Stimulated activated CD4-positive, alpha-beta T cell treated with anti-CD3 and anti-CD28 coated beads, Interleukin-12 subunit alpha, Interleukin-12 subunit beta, amount 100 ng/mL, for 48 hours (primary cell): ENCODE data around the gene NDOR1.
"Not testable (repeated sequence)": the region's sequence is repeated elsewhere in the genome, so short reads cannot be mapped to it uniquely, and the experiment has no call there.

Source experiments
- DNase-seq, 3 donors: peaks; one replicate each; pipeline ENCODE4 v3.0.0-alpha.2; 2020; ENCODE audit warnings: low read depth in 2 of 3, low spot score in 1 of 3

Gene NDOR1

DNA sequence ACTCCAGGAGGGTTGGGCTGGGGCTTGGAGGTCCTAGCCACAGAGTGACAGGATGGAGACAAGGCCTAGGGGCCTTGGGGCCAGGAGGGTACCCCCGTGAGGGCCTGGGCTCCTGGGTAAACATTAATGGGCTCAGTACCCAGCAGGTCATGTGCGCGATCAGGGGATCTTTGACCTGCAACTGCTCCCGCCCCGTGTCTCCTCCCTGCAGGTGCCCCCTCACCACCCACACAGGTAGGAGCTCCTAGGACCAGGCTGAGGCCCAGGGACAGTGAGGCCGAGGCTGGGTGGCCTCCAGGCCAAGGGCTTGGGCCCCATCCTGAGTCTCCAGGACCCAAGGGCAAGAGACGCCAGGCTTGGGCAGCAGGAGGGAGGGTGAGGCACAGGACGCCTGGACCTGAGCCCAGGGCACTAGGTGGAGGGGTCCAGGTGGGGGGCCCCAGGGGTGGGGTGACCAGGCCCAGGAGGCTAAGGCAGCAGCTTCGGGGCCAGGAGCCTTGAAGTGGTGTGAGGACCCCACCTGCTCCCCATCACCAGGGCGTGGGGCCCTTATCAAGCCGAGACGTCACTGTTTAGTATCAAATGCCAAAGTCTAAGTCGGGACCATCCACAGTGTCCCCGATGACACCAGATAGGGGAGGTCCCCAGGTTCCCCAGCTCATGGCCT is 25.3 kb downstream of the NDOR1 start, which contains the start of gene SLC34A3:
Gene SLC34A3, plus strand, starts transcription at position 197 of the 667 bp plus-strand sequence. CDS start 802 bp downstream, outside the sequence.
- no peak for DNase-seq

DNA sequence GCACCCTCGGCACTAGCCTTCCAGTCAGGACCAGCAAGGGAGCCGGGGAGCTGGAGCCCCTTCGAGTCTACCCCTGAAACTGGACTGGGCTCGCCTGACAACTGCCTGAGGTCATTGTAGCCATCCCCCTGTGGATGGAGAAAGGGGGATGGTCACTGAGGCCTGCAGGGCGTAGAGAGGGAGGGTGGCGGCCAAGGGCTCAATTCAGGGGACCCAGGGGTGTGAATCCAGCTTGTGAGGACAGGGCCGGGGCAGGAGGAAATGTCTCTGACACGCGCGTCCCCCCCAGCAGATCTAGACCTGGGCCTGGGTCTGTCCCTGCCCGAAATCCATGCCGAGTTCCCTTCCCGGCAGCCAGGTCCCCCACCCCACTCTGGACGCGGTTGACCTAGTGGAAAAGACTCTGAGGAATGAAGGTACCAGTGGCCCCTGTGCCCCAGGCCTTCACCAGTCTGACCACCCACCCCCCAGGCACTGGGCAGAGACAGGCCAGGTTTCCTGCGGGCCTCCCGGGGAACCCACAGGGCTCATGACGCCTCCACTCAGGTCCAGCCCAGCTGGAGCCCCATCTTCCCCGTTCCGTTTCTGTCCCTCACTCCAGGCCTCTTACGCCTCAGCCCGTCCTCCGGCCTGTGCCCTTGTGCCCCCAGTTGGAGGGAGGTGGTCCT is 26.0 kb downstream of the NDOR1 start:
- no peak for DNase-seq

DNA sequence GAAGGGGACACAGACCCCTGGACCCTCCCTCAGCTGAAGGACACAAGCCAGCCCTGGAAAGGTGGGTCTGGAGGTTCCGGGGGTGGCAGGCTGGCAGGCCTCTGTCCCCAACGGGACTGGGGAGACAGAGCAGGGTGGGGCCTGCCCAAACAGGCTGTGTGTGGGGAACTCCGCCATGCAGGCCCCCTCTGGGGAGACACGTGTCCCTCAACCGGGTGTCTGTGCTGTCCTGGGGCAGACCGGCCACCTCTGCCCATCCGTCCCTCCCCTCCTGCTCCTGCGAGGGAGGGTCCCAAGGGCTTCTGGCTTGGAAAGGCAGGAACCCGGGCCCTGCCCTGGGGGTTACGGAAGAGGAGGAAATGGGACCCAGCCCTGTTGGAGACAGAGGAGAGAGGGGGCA is 26.6 kb downstream of the NDOR1 start:
- DNase-seq: no peak

DNA sequence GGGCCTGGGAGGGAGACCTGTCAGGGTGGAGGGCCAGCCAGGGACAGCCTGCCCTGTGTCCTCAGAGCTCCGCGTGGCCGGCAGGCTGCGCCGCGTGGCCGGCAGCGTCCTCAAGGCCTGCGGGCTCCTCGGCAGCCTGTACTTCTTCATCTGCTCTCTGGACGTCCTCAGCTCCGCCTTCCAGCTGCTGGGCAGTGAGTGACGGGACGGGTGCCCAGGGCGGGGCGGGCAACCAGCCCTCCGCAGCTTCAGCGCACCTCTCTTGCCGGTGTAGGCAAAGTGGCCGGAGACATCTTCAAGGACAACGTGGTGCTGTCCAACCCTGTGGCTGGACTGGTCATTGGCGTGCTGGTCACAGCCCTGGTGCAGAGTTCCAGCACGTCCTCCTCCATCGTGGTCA is 27.0 kb downstream of the NDOR1 start:
- DNase-seq: no peak

DNA sequence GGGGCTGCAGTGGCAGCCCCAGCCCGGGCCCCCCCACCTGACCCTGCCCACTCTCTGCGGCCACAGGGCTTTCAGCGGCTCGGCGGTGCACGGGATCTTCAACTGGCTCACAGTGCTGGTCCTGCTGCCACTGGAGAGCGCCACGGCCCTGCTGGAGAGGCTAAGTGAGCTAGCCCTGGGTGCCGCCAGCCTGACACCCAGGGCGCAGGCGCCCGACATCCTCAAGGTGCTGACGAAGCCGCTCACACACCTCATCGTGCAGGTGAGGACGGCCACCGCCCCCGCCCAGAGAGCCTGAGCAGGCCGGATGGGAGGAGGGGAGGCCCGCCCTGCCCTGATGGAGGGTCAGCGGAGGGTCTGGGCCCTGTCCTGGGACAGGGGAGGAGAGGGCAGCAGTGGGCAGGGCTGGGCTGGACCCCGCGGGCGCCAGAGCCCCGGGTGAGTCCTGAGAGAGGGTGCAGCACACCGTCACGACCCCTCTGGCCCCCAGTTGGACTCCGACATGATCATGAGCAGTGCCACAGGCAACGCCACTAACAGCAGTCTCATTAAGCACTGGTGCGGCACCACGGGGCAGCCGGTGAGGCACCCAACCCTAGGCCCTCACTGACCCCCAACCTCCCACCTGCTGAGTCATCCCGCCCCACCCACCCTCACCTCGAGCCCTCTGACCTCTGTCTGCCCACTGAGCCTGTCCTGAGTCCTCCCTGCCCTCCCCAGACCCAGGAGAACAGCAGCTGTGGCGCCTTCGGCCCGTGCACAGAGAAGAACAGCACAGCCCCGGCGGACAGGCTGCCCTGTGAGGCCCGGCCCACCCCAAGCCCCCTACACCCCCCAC is 27.9 kb downstream of the NDOR1 start:
- no peak for DNase-seq

DNA sequence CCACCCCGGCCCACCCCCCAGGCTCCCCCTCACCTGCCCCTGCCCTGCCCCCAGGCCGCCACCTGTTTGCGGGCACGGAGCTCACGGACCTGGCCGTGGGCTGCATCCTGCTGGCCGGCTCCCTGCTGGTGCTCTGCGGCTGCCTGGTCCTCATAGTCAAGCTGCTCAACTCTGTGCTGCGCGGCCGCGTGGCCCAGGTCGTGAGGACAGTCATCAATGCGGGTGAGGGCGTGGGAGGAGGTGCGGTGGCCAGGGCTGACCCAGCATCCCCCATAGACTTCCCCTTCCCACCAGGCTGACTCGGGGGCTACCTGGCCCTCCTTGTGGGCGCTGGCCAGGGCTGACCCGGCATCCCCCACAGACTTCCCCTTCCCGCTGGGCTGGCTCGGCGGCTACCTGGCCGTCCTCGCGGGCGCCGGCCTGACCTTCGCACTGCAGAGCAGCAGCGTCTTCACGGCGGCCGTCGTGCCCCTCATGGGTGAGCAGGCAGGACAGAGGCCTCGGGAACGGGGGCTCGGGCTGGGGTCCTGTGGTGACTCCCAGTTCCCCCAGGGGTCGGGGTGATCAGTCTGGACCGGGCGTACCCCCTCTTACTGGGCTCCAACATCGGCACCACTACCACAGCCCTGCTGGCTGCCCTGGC is 28.7 kb downstream of the NDOR1 start:
- no peak for DNase-seq

DNA sequence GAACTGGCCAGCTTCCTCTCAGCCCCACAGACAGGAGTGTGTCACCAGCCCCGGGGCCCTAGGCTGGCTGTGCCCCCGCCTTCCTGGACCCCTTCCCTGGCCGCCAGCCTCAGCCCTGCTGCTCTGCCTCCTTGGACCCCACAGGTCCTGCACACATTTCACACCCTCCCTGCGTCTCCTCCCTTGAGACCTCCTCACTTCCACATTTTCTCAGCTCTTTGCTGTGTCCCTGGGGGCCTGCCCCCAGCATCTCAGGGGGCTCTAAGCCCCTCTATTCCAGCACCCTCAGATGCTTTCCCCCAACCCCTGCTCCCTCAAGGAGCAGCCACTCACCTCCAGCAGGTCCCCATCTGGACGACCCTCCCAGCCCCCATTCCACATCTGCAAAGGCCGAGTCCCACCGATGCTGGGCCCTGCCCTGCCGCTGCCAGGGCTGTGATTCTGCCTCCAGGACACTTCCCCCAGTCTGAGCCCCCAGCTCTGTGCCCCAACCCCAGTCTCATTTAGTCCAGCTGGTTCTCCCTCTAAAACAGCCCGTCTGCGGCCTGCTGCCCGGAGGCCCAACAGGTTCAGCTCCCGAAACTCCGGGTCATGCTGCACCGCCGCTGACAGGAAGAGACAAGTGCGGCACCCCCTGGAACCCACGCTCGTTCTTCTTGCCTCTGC is 29.4 kb downstream of the NDOR1 start:
- no peak for DNase-seq

DNA sequence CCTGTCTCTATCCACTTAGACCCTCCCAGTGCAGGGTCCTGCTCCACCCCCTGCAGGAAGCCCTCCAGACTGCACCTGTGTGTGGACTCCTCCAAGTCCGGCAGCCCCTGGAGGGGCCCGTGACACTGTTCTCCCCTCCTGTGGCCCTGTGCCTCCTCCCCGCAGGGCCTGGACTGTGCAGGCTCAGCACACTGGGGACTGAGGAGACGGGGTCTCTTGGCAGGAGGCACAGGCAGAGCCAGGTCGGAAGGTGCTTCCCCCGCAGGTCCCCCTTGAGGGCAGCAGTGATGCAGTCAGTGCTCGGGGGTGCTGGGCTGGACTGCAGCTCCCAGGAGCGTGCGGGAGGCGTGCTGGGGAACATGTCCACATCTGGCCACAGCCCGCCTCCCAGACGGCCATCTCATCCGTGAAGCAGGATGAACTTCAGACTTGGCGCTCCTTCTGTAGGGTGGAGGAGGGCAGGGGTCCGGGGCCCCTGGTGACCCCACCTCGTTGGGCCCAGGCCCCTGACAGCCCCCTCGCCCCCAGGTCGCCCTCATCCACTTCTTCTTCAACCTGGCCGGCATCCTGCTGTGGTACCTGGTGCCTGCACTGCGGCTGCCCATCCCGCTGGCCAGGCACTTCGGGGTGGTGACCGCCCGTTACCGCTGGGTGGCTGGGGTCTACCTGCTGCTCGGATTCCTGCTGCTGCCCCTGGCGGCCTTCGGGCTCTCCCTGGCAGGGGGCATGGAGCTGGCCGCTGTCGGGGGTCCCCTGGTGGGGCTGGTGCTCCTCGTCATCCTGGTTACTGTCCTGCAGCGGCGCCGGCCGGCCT is 30.1 kb downstream of the NDOR1 start:
- DNase-seq: no peak

DNA sequence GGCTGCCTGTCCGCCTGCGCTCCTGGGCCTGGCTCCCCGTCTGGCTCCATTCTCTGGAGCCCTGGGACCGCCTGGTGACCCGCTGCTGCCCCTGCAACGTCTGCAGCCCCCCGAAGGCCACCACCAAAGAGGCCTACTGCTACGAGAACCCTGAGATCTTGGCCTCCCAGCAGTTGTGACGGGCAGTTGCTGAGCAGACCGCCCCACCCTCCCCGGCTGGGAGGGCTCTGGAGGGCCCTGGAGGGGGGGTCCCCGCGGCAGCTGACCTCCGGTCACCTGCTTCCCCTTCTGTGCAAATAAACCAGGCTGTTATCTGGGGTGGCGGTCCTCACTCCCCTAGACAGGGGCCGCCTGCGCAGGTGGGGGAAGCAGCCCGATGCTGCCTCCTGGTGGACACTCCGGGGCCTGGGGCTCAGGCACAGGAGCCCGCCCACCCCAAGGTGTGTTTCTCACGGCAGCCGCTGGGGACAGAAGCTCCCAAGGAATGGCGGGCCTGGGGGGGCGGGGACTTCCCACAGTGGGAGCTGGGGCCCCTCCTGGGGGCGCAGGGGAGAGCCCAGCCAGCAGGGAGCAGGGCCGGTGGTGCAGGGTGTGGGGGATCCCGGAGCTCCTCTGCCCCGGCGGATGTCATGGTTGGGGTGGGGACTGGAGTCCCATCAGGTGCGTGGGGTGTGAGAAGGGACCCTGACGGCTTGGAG is 30.9 kb downstream of the NDOR1 start:
- DNase-seq: peak; percentile 80 to 90 (median 87)

DNA sequence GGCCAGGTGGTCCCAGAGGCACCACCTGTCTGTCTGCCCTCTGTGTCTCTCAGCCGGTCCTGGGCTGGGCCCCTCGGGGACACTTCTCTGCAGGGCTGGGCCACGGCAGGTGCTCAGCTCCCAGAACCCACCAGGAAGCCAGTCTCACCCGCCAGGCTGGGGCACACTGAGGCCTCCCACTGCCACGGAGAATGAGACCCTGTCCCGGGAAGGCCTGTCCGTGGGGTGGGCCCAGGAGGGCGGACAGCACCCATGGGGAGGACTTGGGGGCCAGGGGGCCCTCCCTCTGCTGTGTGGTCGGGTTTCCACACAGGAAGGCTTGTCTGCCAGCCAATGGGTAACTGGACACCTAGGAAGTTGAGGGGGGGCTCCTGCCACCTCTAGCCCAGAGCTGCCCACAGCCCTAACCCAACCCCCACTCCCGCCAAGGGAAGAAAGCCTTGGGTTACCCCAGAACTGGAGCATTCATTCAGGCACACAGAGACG is 31.5 kb downstream of the NDOR1 start:
- no peak for DNase-seq

DNA sequence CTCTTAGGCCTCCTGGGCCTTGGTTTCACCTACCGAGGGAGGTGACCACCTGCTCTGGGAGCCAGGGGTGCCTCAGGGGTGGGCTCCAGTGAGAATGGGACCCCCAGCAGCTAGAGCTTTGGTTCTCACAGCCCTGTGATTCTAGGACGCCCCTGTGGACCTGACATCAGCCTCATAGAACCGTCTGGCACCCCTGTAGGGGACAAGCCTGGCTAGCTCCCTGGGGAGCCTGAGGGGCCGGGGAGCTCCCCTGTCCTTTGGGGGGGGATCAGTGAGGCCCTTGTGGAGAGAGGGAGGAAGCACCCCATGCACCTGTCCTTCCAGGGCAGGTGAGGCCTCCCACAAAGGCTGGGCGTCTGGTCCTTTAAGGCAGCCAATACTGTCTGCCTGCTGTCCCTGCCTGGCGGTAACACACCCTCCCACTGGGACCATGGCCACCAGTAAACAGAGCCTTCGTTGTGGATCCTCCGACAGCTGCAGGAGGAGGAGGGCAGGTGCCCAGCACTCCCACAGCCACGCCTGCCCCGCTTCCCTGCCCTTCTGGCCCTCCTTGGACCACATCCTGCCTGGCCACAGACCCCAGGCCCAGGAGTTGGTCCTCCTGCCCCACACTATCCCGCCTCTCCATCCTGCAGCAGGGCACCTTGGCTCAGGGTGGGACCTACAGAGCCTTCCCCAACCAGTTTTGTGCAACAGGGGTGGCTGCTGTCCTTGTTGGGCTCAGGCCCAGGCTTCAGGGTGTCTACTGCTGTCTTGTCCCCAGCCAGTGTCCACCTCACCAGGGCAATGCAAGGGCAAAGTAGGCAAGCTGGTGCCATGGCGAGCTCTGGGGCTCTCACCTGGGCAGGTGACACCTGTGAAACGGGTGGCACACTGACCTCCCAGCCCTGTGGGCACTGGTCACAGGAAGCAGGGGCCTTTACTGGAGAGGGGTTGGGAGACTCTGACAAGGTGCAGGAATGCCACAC is 32.5 kb downstream of the NDOR1 start:
- no peak for DNase-seq

DNA sequence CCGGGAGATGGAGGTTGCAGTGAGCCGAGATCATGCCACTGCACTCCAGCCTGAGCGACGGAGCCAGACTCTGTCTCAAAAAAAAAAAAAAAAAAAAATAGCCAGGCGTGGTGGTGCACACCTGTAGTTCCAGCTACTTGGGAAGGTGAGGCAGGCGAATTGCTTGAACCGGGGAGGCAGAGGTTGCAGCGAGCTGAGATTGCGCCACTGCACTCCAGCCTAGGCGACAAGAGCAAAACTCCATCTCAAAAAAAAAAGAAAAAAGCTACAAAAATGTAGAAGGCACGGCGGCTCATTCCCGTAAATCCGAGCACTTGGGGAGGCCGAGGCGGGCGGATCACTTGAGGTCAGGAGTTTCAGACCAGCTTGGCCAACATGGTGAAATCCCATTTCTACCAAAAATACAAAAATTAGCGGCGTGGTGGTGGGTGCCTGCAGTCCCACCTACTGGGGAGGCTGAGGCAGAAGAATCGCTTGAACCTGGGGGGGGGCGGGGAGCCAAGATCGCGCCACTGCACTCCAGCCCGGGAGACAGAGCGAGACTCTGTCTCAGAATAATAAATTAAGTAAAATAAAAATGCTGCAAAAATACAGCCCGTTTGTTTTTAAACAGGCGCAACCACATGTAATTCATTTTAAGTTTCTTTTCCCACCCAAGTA is 34.2 kb downstream of the NDOR1 start:
- not testable (repeated sequence) for DNase-seq

DNA sequence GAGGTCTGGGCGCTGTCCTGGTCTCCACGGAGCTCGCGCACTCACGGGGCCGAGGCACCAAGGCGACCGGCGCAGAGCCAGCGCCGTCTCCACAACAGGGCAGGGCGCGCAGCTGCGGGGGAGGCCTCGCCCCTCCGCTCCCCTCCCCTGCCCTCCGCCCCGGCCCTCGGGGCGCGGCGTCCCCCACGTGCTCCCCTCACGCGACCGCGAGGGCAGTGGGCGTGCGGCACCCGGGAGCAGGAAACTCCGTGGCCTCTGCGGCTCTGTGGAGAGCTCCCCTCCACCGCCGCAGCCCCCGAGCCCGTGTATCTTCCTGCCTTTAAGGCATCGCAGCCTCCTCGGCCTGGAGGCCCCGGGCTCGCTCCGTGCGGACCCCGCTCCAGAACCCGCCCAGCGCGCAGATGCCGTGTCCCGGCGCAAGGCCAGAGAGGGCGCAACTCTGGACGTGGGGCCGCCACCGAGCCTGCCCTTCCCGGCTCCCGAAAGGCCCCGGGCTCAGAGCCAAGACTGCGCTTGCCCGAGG is 34.9 kb downstream of the NDOR1 start:
- peak; percentile 30 to 63 (median 40) for DNase-seq

DNA sequence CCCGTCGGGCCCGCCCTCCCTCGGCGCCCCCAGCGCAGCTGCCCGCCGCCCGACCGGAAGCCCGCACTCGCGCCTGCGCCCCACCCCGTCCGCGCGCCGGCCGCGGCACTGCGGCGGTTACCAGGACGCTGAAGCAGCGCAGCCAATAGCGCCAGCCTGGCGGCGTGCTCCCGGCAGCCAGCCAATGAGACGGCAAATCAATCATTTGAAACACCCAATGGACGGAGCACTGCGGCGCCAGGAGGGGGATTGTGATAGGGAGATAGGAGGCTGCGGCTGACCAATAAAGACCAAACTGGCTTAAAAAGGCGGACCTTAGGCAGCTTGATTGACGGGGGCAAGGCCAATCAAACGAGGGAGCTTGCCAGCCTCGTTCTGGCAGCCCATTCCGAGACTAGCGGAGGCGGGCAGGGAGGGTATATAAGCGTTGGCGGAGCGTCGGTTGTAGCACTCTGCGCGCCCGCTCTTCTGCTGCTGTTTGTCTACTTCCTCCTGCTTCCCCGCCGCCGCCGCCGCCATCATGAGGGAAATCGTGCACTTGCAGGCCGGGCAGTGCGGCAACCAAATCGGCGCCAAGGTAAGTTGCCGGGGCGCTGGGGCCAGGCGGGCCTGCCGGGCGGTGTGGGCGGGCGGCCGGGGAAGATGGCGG is 35.5 kb downstream of the NDOR1 start, which contains the start of gene TUBB4B:
Gene TUBB4B, plus strand, starts transcription at position 447 of the 649 bp plus-strand sequence. Its CDS starts 74 bp downstream, at position 521.
- DNase-seq: peak; percentile 94 to 99 (median 97)

DNA sequence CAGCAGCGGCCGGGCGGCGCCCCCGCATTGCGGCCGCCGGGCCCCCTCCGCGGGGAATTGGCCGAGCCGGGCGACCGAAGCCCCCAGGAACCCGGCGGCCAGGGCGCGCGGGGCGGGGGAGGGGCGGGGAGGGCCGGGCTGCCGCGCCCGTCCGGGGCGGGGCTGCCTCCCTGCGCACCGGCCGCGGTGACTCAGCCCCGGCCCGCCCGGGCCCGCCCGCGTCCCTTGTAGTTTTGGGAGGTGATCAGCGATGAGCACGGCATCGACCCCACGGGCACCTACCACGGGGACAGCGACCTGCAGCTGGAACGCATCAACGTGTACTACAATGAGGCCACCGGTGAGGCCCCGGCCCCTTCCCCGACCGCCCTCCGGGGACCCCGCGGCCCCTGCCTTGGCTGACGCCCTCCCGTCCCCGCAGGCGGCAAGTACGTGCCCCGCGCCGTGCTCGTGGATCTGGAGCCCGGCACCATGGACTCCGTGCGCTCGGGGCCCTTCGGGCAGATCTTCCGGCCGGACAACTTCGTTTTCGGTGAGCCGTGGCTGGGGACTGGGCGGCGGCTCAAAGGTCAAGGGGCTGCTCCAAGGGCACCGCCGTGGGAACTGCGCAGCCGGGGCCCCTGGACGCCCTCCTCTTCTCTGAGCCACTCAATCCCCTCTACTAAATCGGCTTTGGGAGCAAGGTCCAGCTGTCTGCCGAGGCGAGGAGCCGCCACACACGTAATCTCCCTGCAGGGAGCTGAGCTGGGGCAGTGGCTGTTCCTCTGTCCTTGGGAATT is 36.2 kb downstream of the NDOR1 start:
- DNase-seq: peak in 2 of 3 donors; percentile 31 to 65
